RWPE1 (cell line): ENCODE data around the gene PUS1.

Experiments
- CTCF ChIA-PET: fragments of 350-600 bp; sonication (Branson Sonifier 250); formaldehyde crosslinking; extraction: SDS; loops from one replicate; lab custom pipeline; 2021; lab: Yijun Ruan, JAX
- POLR2A ChIA-PET: fragments of 400-600 bp; formaldehyde crosslinking; extraction: SDS; loops from one replicate; lab custom pipeline; 2020; ENCODE audit warnings: antibody characterized with exemption; ENCODE audit not compliant: low non-redundant PET; lab: Yijun Ruan, JAX
- DNase-seq: peaks from one replicate; pipeline ENCODE4 v3.0.0; 2012; ENCODE audit warnings: low spot score
- H3K27ac ChIP-seq: fragments of 450-650 bp; 2 replicates; pipeline ENCODE4 v1.5.1; 2017
- TF ChIP-seq, protein P1 (sequence below): fragments of 450-650 bp; conservative IDR thresholded peaks from 2 replicates; pipeline ENCODE4 v1.5.1; 2017; ENCODE audit warnings: low read depth, mild to moderate bottlenecking

PUS1 gene

DNA sequence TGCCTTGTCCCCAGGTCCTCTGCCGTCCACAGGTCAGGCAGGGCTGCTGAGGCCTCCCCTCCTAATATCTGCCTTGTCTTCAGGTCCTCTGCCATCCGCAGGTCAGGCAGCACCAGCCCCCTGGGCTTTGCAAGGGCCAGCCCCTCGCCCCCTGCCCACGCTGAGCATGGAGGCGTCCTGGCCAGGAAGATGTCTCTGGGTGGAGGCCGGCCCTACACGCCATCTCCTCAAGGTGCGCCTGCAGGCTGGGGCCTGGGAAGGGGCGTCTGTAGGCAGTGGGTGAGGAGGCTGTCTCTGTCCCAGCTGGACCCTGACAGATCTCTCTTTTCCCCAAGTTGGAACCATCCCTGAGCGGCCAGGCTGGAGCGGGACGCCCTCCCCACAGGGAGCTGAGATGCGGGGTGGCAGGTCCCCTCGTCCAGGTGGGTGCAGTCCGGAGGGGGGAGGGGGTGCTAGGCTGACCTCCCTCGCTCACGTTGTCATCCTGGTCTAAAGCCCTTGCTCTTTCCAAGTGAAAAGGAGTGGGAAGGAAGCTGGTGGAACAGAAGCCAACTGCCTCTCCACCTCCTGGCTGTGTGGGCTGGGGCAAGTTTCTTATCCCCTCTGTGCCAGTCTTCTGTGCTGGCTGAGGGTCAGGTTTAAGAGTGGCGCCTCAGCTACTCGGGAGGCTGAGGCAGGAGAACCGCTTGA lies 13.9 kb upstream of the PUS1 start:
- TF ChIP-seq, protein P1, sequence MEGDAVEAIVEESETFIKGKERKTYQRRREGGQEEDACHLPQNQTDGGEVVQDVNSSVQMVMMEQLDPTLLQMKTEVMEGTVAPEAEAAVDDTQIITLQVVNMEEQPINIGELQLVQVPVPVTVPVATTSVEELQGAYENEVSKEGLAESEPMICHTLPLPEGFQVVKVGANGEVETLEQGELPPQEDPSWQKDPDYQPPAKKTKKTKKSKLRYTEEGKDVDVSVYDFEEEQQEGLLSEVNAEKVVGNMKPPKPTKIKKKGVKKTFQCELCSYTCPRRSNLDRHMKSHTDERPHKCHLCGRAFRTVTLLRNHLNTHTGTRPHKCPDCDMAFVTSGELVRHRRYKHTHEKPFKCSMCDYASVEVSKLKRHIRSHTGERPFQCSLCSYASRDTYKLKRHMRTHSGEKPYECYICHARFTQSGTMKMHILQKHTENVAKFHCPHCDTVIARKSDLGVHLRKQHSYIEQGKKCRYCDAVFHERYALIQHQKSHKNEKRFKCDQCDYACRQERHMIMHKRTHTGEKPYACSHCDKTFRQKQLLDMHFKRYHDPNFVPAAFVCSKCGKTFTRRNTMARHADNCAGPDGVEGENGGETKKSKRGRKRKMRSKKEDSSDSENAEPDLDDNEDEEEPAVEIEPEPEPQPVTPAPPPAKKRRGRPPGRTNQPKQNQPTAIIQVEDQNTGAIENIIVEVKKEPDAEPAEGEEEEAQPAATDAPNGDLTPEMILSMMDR, result no peak
- H3K27ac ChIP-seq, result no peak overlapping the region
- no peak for DNase-seq
- ChIA-PET CTCF (no interaction called here), POLR2A (no interaction called here)

DNA sequence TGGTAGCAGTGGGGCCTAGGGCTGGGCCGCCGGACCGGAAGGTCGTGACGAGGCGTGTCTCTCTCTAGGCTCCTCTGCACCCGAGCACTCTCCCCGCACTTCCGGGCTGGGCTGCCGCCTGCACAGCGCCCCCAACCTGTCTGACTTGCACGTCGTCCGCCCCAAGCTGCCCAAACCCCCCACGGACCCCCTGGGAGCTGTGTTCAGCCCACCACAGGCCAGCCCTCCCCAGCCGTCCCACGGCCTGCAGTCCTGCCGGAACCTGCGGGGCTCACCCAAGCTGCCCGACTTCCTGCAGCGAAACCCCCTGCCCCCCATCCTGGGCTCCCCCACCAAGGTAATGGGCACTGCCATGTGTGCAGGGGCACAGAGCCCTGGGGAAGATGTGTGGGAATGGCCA lies 13.3 kb upstream of the PUS1 start:
- CTCF ChIA-PET, result no interaction called here
- POLR2A ChIA-PET, result no interaction called here
- H3K27ac ChIP-seq, result no peak overlapping the region
- TF ChIP-seq, protein P1, result no peak
- no peak for DNase-seq

DNA sequence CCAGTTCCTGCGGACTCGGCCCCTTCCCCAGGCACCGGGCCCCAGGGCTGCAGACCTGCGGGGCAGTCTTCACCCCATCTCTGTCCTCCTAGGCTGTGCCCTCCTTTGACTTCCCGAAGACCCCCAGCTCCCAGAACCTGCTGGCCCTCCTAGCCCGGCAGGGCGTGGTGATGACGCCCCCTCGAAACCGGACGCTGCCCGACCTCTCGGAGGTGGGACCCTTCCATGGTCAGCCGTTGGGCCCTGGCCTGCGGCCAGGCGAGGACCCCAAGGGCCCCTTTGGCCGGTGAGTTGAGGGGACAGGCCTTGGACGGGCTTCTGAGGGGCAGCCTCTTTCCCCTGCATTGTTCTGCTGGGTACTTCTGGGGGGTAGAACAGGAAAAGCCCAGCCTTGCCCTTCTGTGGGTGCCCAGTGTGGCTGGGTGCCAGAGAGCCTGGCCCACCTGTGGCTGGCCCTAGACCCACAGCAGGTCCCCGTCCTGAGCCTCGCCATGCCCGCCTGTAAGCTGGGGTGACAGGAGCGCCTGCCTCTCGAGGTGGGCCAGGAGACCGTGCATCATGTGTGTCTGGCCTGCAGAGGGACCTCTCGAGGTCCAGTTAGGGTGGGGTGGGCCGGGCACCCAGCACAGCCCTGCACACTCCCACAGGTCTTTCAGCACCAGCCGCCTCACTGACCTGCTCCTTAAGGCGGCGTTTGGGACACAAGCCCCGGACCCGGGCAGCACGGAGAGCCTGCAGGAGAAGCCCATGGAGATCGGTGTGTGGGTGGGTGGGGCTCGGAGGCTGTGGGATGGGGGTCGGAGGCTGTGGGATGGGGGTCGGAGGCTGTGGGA lies 12.6 kb upstream of the PUS1 start:
- CTCF ChIA-PET, result no interaction called here
- no peak for DNase-seq
- TF ChIP-seq, protein P1, result no peak
- POLR2A ChIA-PET, result no interaction called here
- no peak overlapping the region for H3K27ac ChIP-seq

DNA sequence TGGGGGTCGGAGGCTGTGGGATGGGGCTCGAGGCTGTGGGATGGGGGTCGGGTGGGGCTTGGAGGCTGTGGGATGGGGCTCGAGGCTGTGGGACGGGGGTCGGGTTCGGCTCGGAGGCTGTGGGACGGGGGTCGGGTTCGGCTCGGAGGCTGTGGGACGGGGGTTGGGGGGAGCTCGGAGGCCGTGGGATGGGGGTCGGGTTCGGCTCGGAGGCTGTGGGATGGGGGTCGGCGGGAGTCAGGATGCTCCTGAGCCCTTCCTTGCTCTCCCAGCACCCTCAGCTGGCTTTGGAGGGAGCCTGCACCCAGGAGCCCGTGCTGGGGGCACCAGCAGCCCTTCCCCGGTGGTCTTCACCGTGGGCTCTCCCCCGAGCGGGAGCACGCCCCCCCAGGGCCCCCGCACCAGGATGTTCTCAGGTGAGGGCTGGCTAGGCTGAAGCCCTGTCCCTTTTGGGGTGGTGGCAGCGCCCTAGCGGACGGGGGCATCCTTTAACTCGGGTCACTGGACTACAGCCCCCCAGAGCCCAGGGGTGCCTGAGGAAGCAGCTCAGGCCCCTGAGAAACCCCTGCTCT lies 11.9 kb upstream of the PUS1 start:
- DNase-seq, result no peak
- ChIA-PET CTCF (no interaction called here), POLR2A (no interaction called here)
- TF ChIP-seq, protein P1, result no peak
- no peak overlapping the region for H3K27ac ChIP-seq

DNA sequence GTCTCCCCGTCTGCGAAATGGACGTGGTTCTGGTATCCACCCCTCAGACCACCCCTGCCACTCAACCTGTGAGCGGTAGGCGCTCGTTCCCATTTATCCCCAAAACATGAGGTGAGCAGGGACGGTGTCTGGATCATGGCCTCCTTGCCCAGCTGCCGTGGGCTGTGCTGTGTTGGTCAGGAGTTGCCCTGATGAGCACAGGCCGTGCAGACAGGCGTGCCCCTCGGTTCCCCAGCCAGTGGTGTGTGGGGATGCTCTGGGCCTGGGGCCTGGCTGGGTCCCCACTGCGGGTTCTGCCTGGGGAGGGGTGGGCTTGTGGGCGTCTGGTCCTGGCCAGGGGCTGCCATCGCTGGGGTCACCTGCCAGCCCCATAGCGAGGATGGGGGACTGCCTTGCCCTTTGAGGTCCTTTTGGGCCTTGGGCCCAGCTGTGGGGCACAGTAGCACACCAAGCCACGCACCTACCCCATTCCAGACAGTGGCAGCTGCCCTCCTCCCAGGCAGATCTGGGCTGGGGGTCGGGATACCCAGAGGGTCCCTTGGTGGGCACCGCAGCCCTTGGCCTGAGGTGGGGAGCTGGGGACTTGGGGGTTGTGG lies 11.3 kb upstream of the PUS1 start:
- ChIA-PET CTCF (no interaction called here), POLR2A (no interaction called here)
- no peak for DNase-seq
- H3K27ac ChIP-seq, result no peak overlapping the region
- TF ChIP-seq, protein P1, result no peak

DNA sequence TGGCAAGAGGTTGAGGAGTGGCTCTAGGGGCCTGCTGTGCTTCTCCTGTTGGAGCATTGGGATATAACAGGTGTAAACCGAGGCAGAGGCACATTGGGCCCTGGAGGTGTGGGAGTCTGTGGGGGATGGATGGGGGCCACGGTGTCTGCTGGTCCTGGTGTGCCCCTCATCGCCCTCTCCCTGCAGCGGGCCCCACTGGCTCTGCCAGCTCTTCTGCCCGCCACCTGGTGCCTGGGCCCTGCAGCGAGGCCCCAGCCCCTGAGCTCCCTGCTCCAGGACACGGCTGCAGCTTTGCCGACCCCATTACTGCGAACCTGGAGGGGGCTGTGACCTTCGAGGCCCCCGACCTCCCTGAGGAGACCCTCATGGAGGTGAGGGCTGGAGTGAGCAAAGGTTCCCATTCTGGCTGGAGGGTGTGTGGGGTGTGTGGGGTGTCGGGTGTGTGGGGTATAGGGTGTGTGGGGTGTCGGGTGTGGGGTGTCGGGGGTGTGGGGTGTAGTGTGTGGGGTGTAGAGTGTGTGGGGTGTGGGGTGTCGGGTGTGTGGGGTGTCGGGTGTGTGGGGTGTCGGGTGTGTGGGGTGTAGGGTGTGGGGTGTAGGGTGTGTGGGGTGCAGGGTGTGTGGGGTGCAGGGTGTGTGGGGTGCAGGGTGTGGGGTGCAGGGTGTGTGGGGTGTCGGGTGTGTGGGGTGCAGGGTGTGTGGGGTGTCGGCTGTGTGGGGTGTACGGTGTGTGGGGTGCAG lies 10.6 kb upstream of the PUS1 start:
- TF ChIP-seq, protein P1, result no peak
- POLR2A ChIA-PET, result no interaction called here
- H3K27ac ChIP-seq, result no peak overlapping the region
- DNase-seq, result no peak
- CTCF ChIA-PET, result no interaction called here
